Astrocyte (in vitro differentiated cells and primary cell): ENCODE results near the gene APOBEC3C. TPM values are rescaled to one million over a fixed set of nuclear protein-coding genes. Genes with fewer than 3 reads are reported as not detected.
"Not testable (repeated sequence)": the region's sequence is repeated elsewhere in the genome, so short reads cannot be mapped to it uniquely, and the experiment has no call there.

ENCODE experiments used
- DNase-seq: peaks from one replicate; pipeline ENCODE4 v3.0.0-alpha.2; 2010; ENCODE audit warnings: low read depth
- FAIRE-seq: peaks from 2 replicates; lab custom pipeline; 2011; peaks lifted over from hg19 to GRCh38; lab: Jason Lieb, UNC
- H2AFZ ChIP-seq: 2 replicates; pipeline ENCODE4 v1.6.0; 2012; ENCODE audit warnings: low read depth, low read length, inconsistent platforms
- H3K27ac ChIP-seq: 2 replicates; pipeline ENCODE4 v1.5.1; 2011; ENCODE audit warnings: low read depth, low read length, inconsistent platforms
- H3K27me3 ChIP-seq: 2 replicates; pipeline ENCODE4 v1.6.0; 2011; ENCODE audit warnings: low read length, inconsistent platforms; ENCODE audit not compliant: insufficient read depth
- H3K36me3 ChIP-seq: 2 replicates; pipeline ENCODE4 v1.5.1; 2011; ENCODE audit warnings: low read length, inconsistent platforms; ENCODE audit not compliant: insufficient read depth
- H3K4me1 ChIP-seq: 2 replicates; pipeline ENCODE4 v1.5.1; 2011; ENCODE audit warnings: low read length, inconsistent platforms; ENCODE audit not compliant: insufficient read depth
- H3K4me2 ChIP-seq: 2 replicates; pipeline ENCODE4 v1.6.0; 2012; ENCODE audit warnings: low read length, inconsistent platforms
- H3K4me3 ChIP-seq: 2 replicates; pipeline ENCODE4 v1.5.1; 2011; ENCODE audit warnings: low read depth, mild to moderate bottlenecking, low read length, inconsistent platforms; ENCODE audit not compliant: insufficient read depth
- H3K79me2 ChIP-seq: 2 replicates; pipeline ENCODE4 v1.6.0; 2012; ENCODE audit warnings: mild to moderate bottlenecking, low read length, inconsistent platforms; ENCODE audit not compliant: insufficient read depth
- H3K9ac ChIP-seq: 2 replicates; pipeline ENCODE4 v1.6.0; 2012; ENCODE audit warnings: mild to moderate bottlenecking, low read length, inconsistent platforms
- H3K9me3 ChIP-seq: 2 replicates; pipeline ENCODE4 v1.5.1; 2012; ENCODE audit warnings: low read depth, mild to moderate bottlenecking, low read length, inconsistent platforms; ENCODE audit not compliant: insufficient read depth
- H4K20me1 ChIP-seq: 2 replicates; pipeline ENCODE4 v1.6.0; 2012; ENCODE audit warnings: low read length, inconsistent platforms; ENCODE audit not compliant: insufficient read depth
- H3K27ac Mint-ChIP-seq: one replicate; pipeline ENCODE4 v1.8.0; 2021; ENCODE audit warnings: mild to moderate bottlenecking, mixed read lengths; ENCODE audit not compliant: unreplicated experiment
- H3K27me3 Mint-ChIP-seq: one replicate; pipeline ENCODE4 v1.8.0; 2021; ENCODE audit warnings: low read depth, mixed read lengths; ENCODE audit not compliant: unreplicated experiment
- H3K36me3 Mint-ChIP-seq: one replicate; pipeline ENCODE4 v1.8.0; 2021; ENCODE audit warnings: low read depth, mixed read lengths; ENCODE audit not compliant: unreplicated experiment
- H3K4me1 Mint-ChIP-seq: one replicate; pipeline ENCODE4 v1.8.0; 2021; ENCODE audit warnings: low read depth, mixed read lengths; ENCODE audit not compliant: unreplicated experiment
- H3K4me3 Mint-ChIP-seq: one replicate; pipeline ENCODE4 v1.8.0; 2021; ENCODE audit warnings: mild to moderate bottlenecking, moderate library complexity, mixed read lengths; ENCODE audit not compliant: unreplicated experiment
- H3K9me3 Mint-ChIP-seq: one replicate; pipeline ENCODE4 v1.8.0; 2021; ENCODE audit warnings: mild to moderate bottlenecking, mixed read lengths; ENCODE audit not compliant: unreplicated experiment
- EZH2 ChIP-seq: IDR thresholded peaks from 2 replicates; pipeline ENCODE4 v1.6.1; 2012; ENCODE audit warnings: mild to moderate bottlenecking, low read length, inconsistent platforms; ENCODE audit not compliant: insufficient read depth
- total RNA-seq: library from RNA; stranded (reverse); gene quantifications from 2 replicates; pipeline ENCODE4 v1.2.1, GENCODE V29; 2021
- TF ChIP-seq, protein P1 (sequence below): IDR thresholded peaks from 2 replicates; pipeline ENCODE4 v1.5.1; 2011; ENCODE audit warnings: low read depth, mild to moderate bottlenecking, inconsistent platforms, low read length, moderate library complexity; ENCODE audit not compliant: insufficient read depth

The APOBEC3C gene
- total RNA-seq, 1 donor from 2014 or later, result 32.5 TPM

DNA sequence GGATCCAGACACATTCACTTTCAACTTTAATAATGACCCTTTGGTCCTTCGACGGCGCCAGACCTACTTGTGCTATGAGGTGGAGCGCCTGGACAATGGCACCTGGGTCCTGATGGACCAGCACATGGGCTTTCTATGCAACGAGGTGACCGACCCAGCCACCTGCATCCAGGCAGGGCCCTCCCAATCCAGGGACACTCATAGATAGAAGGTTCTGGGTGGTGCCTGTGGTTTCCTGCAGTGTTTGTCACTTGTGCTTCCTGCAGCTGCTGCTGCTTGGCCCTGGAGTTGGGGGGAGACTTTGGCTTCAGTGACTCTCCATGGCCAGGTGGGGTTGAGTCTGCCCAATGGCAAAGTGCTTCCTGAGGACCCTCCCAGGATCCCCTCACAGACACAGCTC is 24.6 kb upstream of the APOBEC3C start:
- Histone ChIP-seq H3K79me2 (no peaks in the 10 kb centered on the region), H3K27me3 (no peaks in the 10 kb centered on the region), H3K9ac (no peak overlapping the region), H3K4me2 (no peak overlapping the region), H3K4me1 (peaks cover 9% of the 10 kb centered on the region), H3K9me3 (no peaks in the 10 kb centered on the region), H2AFZ (no peak overlapping the region), H3K36me3 (no peaks in the 10 kb centered on the region), H3K27ac (no peak overlapping the region), H3K4me3 (no peak overlapping the region), H4K20me1 (no peaks in the 10 kb centered on the region)
- FAIRE-seq (no peak), DNase-seq (no peak)
- no peaks in the 10 kb centered on the region for H3K9me3 Mint-ChIP-seq
- H3K27ac Mint-ChIP-seq, result no peak overlapping the region
- peaks cover 3% of the 10 kb centered on the region for H3K36me3 Mint-ChIP-seq
- peaks cover 10% of the 10 kb centered on the region for H3K4me1 Mint-ChIP-seq
- TF ChIP-seq, protein P1, sequence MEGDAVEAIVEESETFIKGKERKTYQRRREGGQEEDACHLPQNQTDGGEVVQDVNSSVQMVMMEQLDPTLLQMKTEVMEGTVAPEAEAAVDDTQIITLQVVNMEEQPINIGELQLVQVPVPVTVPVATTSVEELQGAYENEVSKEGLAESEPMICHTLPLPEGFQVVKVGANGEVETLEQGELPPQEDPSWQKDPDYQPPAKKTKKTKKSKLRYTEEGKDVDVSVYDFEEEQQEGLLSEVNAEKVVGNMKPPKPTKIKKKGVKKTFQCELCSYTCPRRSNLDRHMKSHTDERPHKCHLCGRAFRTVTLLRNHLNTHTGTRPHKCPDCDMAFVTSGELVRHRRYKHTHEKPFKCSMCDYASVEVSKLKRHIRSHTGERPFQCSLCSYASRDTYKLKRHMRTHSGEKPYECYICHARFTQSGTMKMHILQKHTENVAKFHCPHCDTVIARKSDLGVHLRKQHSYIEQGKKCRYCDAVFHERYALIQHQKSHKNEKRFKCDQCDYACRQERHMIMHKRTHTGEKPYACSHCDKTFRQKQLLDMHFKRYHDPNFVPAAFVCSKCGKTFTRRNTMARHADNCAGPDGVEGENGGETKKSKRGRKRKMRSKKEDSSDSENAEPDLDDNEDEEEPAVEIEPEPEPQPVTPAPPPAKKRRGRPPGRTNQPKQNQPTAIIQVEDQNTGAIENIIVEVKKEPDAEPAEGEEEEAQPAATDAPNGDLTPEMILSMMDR, result no peak
- TF ChIP-seq EZH2, result no peak
- H3K27me3 Mint-ChIP-seq, result peaks cover 15% of the 10 kb centered on the region
- H3K4me3 Mint-ChIP-seq, result no peak overlapping the region

DNA sequence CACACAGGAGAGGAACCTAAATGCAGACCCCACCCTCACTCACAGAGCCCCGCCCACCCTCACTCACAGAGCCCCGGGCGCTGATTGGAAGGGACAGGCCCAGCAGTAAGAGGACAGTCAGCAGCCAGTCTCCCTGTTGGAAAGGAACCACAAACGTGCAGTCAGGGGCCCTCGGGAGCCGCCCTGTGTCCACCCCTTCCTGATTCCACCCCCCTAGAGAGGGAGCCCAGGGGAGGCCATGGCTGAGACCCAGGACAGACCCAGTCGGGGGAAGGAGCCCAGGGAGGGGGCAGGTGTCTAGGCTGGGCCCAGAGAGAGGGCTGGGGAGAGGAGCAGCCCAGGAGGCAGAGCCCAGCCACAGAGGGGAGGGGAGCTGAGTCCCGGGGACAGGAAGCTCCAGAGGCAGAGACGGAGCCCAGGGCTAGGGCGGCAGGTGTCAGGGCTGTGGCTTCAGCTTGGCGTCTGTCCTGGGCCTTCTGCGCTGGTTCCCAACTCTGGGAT is 21.1 kb upstream of the APOBEC3C start:
- H2AFZ ChIP-seq, H3K4me1 Mint-ChIP-seq, H3K9me3 Mint-ChIP-seq, FAIRE-seq, H3K36me3 ChIP-seq, H3K4me2 ChIP-seq, H3K27ac Mint-ChIP-seq, H3K27ac ChIP-seq, H3K4me1 ChIP-seq, H3K79me2 ChIP-seq, H3K36me3 Mint-ChIP-seq, H3K4me3 Mint-ChIP-seq, DNase-seq, H3K27me3 ChIP-seq, H4K20me1 ChIP-seq, H3K9me3 ChIP-seq, H3K9ac ChIP-seq, H3K4me3 ChIP-seq: not testable (repeated sequence)
- H3K27me3 Mint-ChIP-seq, result peaks cover 15% of the 10 kb centered on the region

DNA sequence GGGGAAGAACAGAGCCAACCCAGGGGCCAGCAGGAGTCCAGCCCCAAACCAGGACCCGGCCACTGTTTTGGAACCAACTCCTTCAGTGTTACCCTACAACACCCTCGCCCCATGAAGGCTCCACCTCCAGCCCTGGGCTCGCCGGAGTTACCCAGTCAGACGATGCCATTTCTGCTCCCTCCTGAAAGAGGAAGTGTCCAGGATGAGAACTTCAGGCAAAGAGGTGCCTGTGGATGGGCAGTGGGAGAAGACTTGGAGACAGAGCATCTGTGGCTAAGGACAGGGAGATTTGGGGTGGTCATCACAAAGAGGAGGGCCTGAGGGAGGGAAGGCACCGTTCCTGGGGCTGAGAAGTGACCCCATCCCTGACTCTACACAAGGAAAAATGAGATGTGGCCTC is 18.0 kb upstream of the APOBEC3C start:
- no peak for FAIRE-seq
- Histone ChIP-seq H3K27ac (no peak overlapping the region), H3K4me2 (no peak overlapping the region), H3K4me3 (no peak overlapping the region), H3K27me3 (peaks cover 7% of the 10 kb centered on the region), H3K36me3 (no peaks in the 10 kb centered on the region), H3K9me3 (no peaks in the 10 kb centered on the region), H4K20me1 (no peaks in the 10 kb centered on the region), H3K4me1 (no peaks in the 10 kb centered on the region), H3K79me2 (no peaks in the 10 kb centered on the region), H3K9ac (no peak overlapping the region), H2AFZ (no peak overlapping the region)
- H3K27me3 Mint-ChIP-seq, result peaks cover 23% of the 10 kb centered on the region
- peaks cover 1% of the 10 kb centered on the region for H3K9me3 Mint-ChIP-seq
- H3K4me3 Mint-ChIP-seq, result no peak overlapping the region
- no peak overlapping the region for H3K27ac Mint-ChIP-seq
- TF ChIP-seq, protein P1, result no peak
- TF ChIP-seq EZH2, result no peak
- H3K36me3 Mint-ChIP-seq, result no peaks in the 10 kb centered on the region
- H3K4me1 Mint-ChIP-seq, result peaks cover 4% of the 10 kb centered on the region
- no peak for DNase-seq
